SU-DHL-6 (cell line): ENCODE results near the gene LRRK2.

ENCODE experiments used
- H2AFZ ChIP-seq: fragments of 200-600 bp; sonication (generic); 2 replicates; pipeline ENCODE4 v1.6.1; 2014; ENCODE audit warnings: low read depth, mild to moderate bottlenecking, moderate library complexity, mixed read lengths, antibody characterized with exemption, low read length; ENCODE audit not compliant: severe bottlenecking
- H3F3A ChIP-seq: fragments of 200-600 bp; shearing (Covaris generic); 2 replicates; pipeline ENCODE4 v1.6.0; 2016; ENCODE audit warnings: antibody characterized with exemption, mild to moderate bottlenecking; ENCODE audit not compliant: insufficient read depth
- H3K27ac ChIP-seq: fragments of 200-600 bp; sonication (generic); 2 replicates; pipeline ENCODE4 v1.5.1; 2016; ENCODE audit warnings: low read depth, mild to moderate bottlenecking, low read length, moderate library complexity, mixed read lengths
- H3K27me3 ChIP-seq: fragments of 200-600 bp; sonication (generic), shearing (Covaris generic); 2 replicates; pipeline ENCODE4 v1.6.0; 2014; ENCODE audit warnings: mild to moderate bottlenecking, low read length
- H3K36me3 ChIP-seq: fragments of 200-600 bp; sonication (generic); 2 replicates; pipeline ENCODE4 v1.6.1; 2014; ENCODE audit warnings: mild to moderate bottlenecking, low read length, mixed read lengths
- H3K4me2 ChIP-seq: fragments of 300-600, 200-600 bp; shearing (Covaris generic), sonication (generic); 2 replicates; pipeline ENCODE4 v1.6.0; 2014; ENCODE audit warnings: low read length, low read depth, mild to moderate bottlenecking; ENCODE audit not compliant: poor library complexity, severe bottlenecking
- H3K4me3 ChIP-seq: fragments of 200-600 bp; sonication (generic); 2 replicates; pipeline ENCODE4 v1.5.1; 2014; ENCODE audit warnings: antibody characterized with exemption, low read length, mild to moderate bottlenecking, mixed read lengths; ENCODE audit not compliant: insufficient read depth, poor library complexity, severe bottlenecking
- H3K79me2 ChIP-seq: fragments of 200-600 bp; sonication (generic); 2 replicates; pipeline ENCODE4 v1.6.1; 2014; ENCODE audit warnings: mild to moderate bottlenecking, low read length, moderate library complexity; ENCODE audit not compliant: insufficient read depth
- H3K9ac ChIP-seq: fragments of 200-600 bp; sonication (generic); 2 replicates; pipeline ENCODE4 v1.7.0; 2014; ENCODE audit warnings: mild to moderate bottlenecking, low read length
- H3K9me2 ChIP-seq: fragments of 200-600 bp; sonication (generic); replicated peaks from 2 replicates; pipeline ENCODE4 v1.6.1; 2014; ENCODE audit warnings: low read length; ENCODE audit not compliant: insufficient read depth
- H3K9me3 ChIP-seq: fragments of 200-600 bp; sonication (generic); 2 replicates; pipeline ENCODE4 v1.6.1; 2014; ENCODE audit warnings: low read length, mixed read lengths; ENCODE audit not compliant: insufficient read depth
- H4K20me1 ChIP-seq: fragments of 200-600 bp; sonication (generic); 2 replicates; pipeline ENCODE4 v1.6.1; 2014; ENCODE audit warnings: low read depth, mild to moderate bottlenecking, antibody characterized with exemption, low read length, moderate library complexity, mixed read lengths
- EZH2phosphoT487 ChIP-seq: fragments of 200-600 bp; sonication (generic), shearing (Covaris generic); conservative IDR thresholded peaks from 2 replicates; pipeline ENCODE4 v1.6.1; 2018; ENCODE audit warnings: mild to moderate bottlenecking, antibody characterized with exemption, low read length, moderate library complexity, mixed read lengths
- TF ChIP-seq, protein P1 (sequence below): fragments of 200-600 bp; sonication (generic); IDR thresholded peaks from one replicate; pipeline ENCODE4 v1.5.1; 2017; ENCODE audit warnings: antibody characterized with exemption, mild to moderate bottlenecking, low read length, moderate library complexity; ENCODE audit not compliant: insufficient read depth, poor library complexity, severe bottlenecking

LRRK2 gene

DNA sequence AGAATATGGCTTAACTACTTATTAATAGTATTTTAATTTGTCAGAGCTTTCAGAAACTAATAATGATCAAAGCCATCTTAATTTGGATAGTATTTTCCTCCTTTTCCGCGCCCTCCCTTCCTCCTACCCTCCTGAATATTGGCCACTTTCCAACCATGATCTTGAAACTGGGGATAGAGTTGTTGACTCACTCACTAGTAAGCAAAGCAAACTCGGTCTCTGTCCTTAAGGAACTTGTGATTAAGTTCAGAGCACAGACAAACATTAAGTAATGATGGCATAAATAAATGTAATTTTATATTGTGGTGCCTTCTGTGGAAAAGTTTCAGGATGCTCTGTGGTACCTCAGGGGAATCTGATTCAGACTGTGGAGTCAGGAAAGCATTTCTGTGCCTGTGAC, 75.7 kb downstream of the LRRK2 start:
- Histone ChIP-seq H3K36me3 (no peaks in the 10 kb centered on the region), H3K4me2 (no peak overlapping the region), H3K27ac (no peak overlapping the region), H3K4me3 (no peak overlapping the region), H3F3A (no peaks in the 10 kb centered on the region), H4K20me1 (no peaks in the 10 kb centered on the region), H3K79me2 (no peaks in the 10 kb centered on the region), H2AFZ (no peak overlapping the region), H3K27me3 (no peaks in the 10 kb centered on the region), H3K9ac (no peak overlapping the region), H3K9me2 (no peaks in the 10 kb centered on the region), H3K9me3 (no peaks in the 10 kb centered on the region)
- TF ChIP-seq, protein P1, sequence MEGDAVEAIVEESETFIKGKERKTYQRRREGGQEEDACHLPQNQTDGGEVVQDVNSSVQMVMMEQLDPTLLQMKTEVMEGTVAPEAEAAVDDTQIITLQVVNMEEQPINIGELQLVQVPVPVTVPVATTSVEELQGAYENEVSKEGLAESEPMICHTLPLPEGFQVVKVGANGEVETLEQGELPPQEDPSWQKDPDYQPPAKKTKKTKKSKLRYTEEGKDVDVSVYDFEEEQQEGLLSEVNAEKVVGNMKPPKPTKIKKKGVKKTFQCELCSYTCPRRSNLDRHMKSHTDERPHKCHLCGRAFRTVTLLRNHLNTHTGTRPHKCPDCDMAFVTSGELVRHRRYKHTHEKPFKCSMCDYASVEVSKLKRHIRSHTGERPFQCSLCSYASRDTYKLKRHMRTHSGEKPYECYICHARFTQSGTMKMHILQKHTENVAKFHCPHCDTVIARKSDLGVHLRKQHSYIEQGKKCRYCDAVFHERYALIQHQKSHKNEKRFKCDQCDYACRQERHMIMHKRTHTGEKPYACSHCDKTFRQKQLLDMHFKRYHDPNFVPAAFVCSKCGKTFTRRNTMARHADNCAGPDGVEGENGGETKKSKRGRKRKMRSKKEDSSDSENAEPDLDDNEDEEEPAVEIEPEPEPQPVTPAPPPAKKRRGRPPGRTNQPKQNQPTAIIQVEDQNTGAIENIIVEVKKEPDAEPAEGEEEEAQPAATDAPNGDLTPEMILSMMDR: no peak
- no peak for TF ChIP-seq EZH2phosphoT487

DNA sequence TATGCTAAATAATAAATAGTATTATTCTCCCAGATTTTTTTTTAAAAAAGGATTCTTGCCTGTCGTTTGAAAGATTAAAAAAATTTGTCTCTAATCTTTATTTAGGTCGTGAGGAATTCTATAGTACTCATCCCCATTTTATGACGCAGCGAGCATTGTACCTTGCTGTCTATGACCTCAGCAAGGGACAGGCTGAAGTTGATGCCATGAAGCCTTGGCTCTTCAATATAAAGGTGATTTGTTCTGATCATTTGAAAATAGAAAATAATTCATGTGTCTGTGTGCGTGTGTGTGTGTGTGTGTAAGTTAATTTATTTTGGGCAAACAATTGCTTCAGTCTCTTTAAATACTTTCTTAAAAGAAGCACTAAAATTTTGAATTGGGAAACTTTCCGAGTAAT, 84.2 kb downstream of the LRRK2 start:
- Histone ChIP-seq H4K20me1 (no peaks in the 10 kb centered on the region), H3K9ac (no peak overlapping the region), H3K4me2 (no peak overlapping the region), H3K36me3 (no peaks in the 10 kb centered on the region), H3K27ac (no peak overlapping the region), H3F3A (no peaks in the 10 kb centered on the region; the same call in 1 of the 2 replicates), H3K9me2 (no peaks in the 10 kb centered on the region), H2AFZ (no peak overlapping the region), H3K9me3 (no peaks in the 10 kb centered on the region), H3K79me2 (no peaks in the 10 kb centered on the region), H3K27me3 (no peaks in the 10 kb centered on the region), H3K4me3 (no peak overlapping the region)
- TF ChIP-seq, protein P1: no peak
- no peak for TF ChIP-seq EZH2phosphoT487

DNA sequence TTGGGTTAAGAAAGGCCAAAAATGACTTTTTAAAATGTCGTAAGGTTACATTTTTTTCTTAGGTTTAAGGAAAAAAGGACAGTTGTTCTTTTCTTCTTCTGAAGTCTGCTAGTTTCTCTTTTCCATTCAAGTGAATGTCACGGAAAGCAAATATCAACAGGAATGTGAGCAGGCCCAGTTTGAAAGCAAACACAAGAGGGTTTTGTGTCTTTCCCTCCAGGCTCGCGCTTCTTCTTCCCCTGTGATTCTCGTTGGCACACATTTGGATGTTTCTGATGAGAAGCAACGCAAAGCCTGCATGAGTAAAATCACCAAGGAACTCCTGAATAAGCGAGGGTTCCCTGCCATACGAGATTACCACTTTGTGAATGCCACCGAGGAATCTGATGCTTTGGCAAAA, 85.4 kb downstream of the LRRK2 start:
- Histone ChIP-seq H3K27me3 (no peaks in the 10 kb centered on the region), H3K9me3 (no peaks in the 10 kb centered on the region), H3K9ac (no peak overlapping the region), H3F3A (no peaks in the 10 kb centered on the region; the same call in 1 of the 2 replicates), H3K4me3 (no peak overlapping the region), H3K36me3 (no peaks in the 10 kb centered on the region), H2AFZ (no peak overlapping the region), H3K79me2 (no peaks in the 10 kb centered on the region), H3K4me2 (no peak overlapping the region), H3K27ac (no peak overlapping the region), H3K9me2 (no peaks in the 10 kb centered on the region), H4K20me1 (no peaks in the 10 kb centered on the region)
- TF ChIP-seq EZH2phosphoT487: no peak
- TF ChIP-seq, protein P1: no peak
